ENCODE data around the gene RELA.

GRCh38 chr11:65613091-65613928, 49.4 kb downstream of the RELA start:
- TF ChIP-seq SUZ12 (IDR thresholded peaks at IDR 0.05; ENCODE audit: extremely low read depth, insufficient read depth, insufficient read length) (no peak), YY1 (IDR thresholded peaks at IDR 0.05; ENCODE audit: insufficient read depth, insufficient read length) (no peak), ZNF274 (IDR thresholded peaks at IDR 0.05; ENCODE audit: low read depth, low read length) (no peak)
